ENCODE results near the gene MRGPRF.

The MRGPRF gene, protein sequence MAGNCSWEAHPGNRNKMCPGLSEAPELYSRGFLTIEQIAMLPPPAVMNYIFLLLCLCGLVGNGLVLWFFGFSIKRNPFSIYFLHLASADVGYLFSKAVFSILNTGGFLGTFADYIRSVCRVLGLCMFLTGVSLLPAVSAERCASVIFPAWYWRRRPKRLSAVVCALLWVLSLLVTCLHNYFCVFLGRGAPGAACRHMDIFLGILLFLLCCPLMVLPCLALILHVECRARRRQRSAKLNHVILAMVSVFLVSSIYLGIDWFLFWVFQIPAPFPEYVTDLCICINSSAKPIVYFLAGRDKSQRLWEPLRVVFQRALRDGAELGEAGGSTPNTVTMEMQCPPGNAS

DNA sequence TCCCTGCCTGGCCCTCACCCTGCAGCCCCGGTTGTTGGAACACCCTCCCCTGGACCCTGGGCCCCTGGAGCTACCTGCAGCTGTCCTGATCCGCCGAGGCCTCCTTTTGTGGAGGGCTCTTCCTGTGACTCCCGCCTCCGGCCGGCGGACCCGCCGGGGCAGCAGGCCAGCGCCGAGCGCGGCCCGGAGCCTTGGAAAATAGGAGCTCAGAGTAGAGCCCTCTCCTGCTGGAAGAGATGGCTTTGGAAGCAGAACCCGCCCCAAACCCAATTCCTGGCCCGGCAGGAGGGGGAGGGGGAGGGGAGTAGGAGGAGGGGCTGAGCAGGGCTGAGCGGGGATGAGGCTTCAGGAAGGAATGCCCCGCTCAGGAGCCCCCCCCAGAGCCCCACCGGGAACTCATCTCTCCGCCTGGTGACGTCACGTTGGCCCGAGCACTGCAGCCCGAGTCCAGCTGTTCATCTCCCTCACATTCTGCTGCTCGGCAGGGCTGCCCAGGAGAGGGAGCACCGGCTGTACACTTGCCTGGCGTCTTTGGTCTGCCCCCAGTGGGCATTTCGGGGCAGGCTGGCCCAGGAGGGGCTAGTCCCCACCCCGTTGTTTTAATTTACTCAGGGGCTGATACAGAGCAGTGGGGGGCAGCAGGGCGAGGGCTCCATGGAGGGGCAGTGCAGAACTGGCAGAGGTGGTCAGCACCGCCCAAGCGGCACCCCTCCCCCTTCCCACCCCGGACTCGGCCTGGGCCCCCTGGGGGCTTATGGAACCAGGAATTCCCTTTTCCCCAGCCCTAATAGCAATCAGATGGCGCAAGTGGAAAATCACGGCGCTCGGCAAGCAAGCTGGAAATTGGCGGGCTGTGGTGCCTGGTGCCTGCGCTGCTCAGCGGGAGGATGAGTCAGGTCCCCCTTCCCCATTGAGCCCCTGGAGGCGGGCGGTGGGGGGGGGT, at the start of gene MRGPRF:
MRGPRF (minus strand) TSS at position 238 of the 943 bp plus-strand sequence. CDS start 3,345 bp downstream, outside the sequence.
- no peak for DNase-seq

DNA sequence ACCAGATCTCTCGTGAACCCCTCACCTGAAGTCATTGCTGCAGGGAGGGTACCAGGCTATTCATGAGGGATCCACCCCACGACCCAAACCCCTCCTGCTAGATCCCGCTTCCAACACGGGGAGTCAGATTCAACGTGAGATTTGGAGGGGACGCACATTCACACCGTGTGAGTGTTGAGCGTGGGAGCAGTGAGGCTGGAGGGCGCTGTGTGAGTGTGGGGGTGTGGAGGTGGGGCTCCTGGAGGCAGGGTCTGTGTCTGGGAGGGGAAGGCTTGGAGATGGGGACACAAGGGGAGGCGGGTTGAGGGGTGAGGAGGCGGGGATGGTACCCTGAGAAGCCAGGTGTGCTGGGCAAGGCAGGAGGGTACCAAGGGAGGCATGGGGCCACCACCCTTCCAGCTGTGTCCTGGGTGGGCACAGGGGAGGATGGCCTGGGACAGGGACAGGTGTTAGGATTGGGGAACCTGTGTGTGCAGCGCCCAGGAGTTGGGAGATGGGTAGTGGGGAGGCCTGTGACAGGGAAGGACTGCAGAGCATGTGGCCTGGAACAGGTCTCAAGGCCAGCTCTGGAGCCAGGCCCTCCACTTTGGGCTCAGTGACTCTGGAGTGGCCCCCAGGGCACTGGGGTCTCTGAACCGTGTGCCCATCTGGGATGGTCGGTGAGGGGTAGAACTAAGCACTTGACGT, 49.3 kb upstream of the MRGPRF start:
- DNase-seq: no peak

DNA sequence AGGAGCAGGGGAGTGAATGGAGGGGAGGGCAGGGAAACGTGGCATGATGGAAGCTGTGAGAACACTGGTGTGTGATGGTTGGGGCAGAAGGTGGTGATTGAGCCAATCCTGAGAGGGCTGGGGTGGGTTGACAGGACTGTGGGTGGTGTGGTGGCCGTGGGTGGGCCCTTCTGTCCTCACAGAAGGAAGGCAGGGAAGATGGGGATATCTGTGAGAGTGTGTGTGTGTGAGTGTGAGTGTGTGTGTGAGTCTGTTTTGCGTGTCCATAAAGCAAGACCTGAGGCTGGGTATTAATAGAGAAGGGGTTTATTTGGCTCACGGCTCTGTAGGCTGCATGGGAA, 48.6 kb upstream of the MRGPRF start:
- DNase-seq: no peak

DNA sequence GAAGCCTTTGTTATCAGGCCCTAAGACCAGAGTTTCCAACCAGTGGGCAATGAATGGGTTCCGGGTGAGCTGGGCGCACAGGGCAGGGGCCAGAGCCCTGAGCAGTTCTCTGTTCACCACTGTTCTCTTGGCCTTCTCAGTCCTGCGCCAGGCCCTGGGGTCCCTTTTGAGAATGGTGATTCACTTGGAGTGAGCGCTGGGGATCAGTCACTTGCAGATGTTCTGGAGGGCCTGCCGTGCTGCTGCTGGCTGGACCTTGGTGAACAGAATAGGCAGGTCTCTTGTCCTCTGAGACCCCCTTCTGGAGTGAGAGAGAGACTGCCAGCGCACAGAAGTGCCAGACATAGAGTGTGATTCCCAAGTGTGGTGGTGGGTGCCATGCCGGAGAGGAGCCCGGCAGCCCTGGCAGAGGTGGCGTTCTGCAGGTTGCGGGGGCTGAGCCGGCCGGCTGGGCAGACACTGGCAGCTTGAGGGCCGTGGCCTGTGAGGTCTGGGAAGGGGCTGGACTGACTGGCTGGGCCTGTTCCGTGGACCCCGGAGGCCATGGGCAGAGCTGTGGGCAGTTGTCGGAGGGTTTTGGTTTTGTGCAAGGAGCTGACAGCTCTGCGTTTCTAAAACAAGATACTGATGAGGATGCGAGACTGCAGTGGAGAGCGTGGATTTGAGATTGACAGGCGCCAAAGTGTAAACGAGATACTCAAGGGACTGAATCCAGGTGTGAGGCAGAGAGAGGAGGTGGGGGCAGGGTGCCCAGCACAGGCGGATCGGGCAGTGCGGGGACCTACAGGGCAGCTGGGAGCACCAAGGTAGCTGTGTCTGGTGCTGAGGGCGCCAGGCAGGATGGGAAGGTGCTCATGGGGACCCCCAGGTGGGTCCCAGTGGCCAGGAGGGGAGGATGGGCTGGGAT, 48.0 kb upstream of the MRGPRF start:
- no peak for DNase-seq

DNA sequence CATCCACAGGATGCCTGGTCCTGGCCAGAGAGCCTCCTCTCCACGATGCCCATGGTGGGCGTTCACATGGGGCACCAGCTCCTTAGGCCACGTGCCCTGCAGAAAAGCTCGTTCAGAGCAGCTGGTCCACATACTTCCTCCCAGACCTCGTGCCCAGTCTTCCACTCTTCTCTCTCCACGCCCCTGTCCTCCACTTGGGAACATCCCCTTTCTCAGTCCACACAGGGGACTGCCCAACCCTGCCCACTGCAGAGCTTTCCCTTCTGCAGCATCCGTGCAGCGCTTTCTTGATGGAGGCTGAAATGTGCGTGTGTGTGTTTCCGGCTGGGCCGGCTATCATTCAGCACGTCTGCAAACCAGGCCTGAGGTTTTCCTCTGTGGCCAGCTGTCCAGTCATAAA, 46.9 kb upstream of the MRGPRF start:
- no peak for DNase-seq

DNA sequence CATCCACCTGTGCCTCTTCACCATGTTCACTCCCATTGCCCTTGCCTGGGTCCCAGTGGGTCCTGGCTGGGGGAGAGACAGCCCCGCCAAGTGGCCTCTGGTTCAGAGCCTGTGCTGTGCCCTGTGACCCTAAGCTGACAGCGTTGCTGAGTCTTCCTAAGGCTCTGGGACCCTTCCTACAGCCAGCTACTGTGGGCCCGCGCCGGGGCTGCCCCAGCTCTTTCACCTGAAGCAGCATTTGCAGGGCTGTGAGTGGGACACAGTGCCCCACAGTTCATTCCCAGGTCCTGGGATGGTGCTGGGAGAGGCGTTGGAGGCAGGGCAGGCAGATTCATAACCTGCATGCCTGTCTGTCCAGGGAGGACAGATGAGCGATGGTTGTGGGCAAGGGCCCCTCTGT, 46.4 kb upstream of the MRGPRF start:
- no peak for DNase-seq

DNA sequence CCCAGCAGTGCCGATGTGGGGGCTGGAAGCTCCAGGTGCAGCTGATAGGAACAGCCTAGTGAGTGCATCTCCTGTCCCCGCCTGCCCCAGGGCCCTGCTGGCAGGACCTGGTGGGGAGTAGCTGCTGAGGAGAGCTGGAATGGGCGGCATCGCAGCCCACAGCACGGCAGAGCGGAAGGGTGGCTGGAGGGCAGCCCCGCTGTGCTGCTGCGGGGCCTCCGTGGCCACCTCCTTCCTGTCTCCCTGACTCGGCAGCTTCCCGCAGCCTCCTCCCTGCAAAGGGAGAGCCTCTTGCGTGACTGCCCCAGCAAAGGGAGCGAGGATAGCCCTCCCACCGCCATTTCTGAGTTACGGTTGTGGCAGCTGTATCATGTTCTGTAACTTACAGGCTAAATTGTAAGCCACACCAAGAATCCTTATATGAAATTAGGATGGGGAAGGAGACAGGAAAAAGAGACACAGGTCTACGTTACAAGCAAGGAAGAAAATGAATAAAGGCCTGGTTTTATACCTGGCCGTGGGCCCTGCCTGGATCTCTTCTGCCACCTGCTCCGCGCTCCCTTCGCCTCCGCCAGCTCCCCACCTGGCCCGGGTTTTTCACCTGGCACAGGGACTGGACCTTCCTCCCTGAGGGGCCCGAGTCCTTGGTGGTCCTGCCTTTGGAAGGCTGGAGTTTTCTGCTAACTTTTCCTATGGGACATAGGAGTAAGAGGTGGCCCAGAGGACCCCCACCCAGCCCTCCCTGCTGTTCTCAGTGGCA, 45.6 kb upstream of the MRGPRF start:
- DNase-seq: no peak

DNA sequence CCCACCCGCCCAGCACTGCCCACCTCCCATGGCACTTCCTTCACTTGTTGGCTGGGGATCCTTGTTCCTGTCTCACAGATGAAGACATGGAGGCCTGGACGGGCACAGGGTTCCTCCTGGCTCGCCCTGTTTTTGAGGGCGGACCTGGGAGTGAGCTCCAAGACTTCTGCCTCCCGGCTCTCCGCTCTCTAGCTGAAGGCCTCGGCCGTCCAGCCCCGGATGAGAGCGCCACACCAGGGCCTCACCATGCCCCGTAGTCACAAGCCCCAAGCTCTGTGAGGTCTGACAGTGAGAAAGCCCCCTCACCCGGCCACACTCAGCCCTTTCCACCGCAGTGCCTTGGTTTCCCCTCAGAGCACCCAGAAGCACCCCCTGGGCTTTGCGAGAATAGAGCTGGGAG, 44.8 kb upstream of the MRGPRF start:
- DNase-seq: no peak

DNA sequence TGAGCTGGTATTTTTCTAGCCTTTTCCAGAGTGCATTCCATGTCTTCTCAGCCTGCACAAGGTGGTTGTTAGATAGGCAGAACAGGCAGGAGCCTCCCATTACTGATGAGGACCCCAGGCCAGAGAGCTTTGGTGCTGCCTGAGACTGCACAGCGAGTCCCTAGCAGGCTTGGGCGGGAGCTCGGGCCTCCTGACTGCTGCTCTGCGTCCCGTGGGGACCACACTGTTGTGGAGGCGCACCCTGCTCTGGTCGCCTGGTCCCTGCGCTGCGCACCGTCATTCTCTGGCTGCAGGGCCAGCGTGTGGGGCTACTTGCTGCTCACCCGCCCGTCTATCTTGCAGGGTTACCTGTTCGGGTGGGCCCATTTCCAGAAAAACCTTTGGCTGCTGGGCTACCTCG, 44.2 kb upstream of the MRGPRF start:
- DNase-seq: no peak

DNA sequence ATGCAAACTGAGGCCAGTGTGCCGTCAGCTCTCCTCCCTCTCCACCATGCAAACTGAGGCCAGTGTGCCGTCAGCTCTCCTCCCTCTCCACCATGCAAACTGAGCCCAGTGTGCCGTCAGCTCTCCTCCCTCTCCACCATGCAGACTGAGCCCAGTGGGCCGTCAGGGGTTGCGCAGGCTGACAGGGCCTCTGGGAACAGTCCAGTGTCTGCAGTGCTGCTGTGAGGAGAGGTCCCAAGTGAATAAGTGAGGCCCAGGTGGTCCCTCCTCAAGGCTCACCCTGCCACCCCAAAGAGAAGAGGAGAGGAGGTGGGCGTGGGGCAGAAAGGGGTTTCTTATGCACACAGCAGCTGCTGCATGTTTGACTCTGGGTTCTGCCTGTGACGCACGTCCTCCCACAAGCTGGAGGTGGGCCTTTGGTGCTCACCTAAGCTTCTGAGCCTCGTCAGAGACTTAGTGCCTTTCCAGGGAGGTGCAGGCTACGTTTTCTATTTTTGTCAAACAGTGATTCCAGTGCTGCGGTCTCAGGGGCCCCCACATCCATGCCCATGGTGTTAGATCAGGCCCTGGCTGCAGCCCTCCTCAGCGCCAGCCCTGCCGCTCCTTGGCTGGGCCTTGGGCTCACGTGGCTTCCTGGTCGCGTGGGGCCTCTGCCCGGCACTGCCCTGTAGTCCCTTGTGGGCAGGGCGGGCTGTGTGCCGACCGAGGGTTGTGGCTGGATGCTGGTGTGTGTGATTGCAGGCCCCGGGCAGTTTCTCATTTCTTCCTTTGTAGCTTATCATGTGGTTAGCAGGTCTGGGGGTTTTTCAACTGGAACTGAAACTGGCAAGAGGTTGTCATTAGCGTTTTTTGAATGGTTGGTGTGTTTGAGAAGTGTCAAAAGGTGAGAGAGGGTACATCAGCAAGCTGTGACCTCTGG, 42.8 kb upstream of the MRGPRF start:
- DNase-seq: no peak

DNA sequence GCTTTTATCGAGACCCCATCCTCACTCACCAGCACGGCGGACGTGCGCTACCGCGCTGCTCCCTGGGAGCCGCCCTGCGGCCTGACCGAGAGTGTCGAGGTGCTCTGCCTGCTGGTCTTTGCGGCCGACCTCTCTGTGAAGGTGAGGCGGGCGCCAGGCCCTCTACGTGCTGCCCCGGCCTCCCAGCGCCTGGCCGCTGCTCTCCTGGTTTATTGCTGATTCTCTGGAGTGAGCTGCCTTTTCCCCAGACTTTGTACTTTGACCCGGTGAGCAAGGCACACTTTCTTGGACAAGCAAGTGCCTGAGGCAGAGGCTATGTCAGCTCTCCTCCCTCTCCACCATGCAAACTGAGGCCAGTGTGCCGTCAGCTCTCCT, 42.2 kb upstream of the MRGPRF start:
- no peak for DNase-seq

DNA sequence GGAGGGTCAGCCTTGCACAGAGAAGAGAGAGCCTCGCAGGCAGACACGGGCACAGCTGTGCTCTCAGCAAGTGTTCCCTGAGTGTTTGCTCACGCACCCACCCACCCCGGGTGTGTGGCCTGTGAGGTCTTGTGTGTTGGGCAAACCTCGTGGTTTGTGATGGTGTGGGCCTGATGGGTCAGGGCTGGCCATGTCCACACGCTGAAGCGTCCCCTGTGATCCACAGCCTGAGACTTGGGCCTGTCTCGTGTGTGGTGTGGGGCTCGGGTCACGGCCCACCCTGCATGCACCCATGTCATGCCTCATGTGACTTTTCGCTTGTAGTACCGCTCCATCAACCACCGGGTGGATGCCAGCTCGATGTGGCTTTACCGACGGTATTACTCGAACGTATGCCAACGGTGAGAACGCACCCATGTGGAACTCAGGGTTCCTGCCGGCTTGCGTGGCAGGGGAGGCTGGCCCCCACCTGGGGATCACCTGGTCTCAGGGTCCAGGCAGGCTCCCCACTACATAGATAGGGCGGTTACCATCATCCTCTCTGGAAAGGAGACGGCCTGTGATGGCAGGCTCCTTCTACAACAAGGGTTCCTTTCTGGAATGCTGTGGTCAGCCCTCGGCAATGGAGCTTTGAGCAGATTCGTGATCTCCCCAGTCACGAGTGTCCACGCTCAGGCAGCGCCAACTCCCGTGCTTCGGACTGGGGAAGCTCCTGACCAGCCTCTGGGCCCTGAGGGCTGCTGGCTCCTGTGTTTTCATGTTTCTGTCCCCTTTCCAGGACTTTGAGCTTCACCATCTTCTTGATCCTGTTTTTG, 41.6 kb upstream of the MRGPRF start:
- no peak for DNase-seq

DNA sequence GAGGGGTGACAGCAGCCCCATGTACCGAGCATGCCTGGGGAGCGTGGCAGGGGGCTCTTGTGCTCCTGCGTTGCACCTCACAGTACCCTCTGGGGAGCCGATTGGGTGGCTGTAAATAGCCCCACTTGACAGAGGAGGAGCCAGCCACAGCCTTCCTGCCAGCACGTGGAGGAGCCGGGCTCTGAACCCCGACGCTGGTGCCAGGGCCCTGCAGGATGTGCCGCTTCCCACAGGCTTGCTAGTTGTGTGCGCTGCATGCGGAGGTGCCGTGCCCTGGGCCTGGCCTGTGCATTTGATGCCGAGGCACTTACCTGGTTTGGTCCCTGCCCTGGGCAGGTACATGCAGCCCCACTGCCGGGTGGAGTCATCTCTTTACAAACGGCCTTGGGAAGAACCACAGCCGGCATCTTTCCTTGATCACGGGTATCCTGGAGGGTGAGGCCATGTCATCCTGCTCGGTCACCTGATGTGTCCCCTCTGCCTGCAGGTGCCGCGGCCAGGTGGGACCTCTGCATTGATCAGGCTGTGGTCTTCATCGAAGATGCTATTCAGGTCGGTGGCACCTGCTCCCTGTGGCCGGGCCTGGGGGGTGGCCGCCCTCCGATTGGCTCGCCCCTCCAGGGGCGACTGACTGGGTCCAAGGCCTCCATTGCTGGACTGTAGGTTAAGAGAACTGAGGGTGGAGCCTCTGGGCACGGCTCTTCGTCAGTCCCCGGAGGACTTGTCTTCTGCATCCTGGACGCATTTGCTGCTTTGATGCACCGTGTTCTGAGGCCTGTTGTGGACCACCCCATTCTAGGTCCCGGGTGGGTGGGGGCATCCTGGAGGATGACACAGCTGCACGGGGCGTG, 40.7 kb upstream of the MRGPRF start:
- no peak for DNase-seq

DNA sequence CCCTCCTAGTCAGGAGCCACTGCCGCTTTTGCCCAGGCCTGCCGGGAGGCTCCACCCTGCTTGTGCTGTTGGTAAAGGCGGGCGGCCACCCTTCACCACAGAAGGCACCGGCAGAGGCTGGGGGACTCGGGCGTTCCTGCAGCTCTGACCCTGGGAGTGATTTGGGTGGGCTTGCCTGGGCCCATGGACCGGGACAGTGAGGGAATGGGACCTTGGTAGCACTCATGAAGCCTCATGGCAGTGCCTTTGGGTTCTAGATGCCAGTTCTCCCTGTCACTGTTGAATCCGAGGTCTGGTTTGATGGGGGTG, 40.1 kb upstream of the MRGPRF start:
- DNase-seq: no peak

DNA sequence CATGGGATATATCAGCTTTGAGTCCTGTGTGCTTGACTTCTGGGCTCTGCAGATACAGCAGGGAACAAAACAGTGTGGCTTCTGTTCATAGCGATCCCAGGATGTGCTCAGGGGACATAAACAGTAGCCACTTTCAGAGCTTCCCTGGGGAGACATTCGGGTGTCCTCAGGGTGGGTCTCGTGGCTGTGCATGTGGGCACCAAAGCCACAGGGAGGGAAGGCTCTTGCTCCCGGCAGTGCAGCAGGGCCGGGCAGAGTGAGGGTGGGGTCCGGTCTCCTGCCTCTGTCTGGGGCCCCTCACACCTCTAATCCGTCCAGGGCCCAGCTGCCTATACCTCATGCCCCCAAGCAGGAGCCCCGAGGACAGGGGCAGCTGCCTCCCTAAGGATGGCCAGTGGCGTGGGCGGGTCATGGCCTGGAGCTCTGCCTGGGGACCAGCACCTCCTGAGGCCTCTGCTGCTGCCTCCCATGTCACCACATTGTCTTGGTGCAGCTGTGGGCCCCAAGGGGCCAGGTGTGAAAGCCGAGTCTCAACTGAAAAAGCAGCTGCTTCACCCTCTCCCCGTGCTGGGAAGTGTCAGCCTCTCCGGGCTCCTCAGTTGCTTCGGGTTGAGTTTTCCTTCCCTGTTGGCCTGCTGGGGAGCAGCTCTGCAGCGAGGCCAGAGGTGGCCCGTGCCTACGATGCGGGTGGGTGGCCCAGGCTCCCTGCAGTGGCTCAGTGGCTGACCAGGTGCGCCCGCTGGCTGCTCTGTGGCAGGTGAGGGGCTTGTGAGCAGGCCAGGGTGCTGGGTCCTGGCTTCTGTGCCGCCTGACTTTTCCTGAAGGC, 39.5 kb upstream of the MRGPRF start:
- DNase-seq: no peak

DNA sequence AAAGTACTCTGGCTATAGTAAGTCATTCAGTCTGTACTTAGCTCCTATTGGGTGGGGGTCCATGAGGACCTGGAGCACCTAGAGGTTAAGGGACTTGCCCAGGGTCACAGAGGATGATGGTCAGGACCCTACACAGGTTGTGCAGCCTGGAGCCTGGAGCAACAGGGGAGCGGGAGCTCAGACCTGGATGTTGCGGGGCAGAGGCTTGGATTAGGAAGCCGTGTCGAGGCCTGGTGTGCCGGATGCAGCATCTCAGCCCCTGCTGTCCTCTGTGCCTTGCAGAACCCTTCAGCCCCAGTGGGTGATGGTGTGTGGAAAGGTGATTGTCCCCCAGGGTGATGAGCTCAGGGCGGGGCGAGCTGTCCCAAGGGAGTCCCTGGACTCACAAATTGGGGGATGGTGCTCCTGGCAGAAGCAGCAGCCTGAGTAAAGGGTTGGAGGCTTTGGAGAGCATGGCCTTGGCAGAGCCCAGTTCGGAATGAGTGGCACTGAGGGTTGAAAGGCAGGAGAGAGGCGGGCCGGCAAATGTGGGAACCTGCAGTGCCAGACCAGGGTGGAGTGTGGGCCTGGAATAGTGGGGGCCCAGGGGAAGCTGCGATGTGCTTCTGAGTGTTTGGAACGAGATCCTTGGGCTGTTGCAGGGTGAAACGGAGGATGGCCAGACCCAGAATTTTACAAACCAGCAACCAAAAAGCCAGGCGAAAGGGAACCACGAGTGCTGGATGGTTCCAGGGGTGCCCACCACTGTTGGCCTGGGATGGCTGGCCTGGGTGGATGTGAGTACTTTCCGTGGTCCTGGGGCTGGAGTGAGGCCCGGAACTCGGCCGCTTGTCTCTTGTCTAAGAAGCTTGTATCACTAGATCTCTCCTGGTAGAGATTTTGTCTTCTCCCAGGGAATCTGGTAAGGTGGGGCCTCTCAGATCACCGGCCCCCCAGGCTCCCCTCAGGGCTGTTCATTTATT, 38.6 kb upstream of the MRGPRF start:
- DNase-seq: no peak
